Measurements from ENCODE around the gene CCDC136.

DNA sequence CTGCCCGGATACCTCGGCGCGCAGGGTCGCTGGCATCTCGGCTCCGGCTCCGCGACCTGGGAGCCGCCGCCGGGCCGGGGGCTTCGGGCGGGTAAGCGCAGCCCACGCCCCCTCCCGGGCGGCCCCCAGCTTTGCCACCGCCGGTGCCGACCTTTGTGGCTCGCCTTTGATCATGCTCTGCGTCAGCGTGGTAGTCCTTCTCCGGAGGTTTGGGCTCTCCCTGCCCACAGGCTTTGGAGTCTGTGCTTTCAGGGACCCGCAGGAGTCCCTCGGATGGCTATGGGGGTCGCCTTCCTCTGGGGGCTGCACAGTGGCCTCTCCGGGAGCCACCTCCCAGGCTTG, 78.1 kb downstream of the CCDC136 start:
- TF ChIP-seq, protein P1, sequence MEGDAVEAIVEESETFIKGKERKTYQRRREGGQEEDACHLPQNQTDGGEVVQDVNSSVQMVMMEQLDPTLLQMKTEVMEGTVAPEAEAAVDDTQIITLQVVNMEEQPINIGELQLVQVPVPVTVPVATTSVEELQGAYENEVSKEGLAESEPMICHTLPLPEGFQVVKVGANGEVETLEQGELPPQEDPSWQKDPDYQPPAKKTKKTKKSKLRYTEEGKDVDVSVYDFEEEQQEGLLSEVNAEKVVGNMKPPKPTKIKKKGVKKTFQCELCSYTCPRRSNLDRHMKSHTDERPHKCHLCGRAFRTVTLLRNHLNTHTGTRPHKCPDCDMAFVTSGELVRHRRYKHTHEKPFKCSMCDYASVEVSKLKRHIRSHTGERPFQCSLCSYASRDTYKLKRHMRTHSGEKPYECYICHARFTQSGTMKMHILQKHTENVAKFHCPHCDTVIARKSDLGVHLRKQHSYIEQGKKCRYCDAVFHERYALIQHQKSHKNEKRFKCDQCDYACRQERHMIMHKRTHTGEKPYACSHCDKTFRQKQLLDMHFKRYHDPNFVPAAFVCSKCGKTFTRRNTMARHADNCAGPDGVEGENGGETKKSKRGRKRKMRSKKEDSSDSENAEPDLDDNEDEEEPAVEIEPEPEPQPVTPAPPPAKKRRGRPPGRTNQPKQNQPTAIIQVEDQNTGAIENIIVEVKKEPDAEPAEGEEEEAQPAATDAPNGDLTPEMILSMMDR (IDR thresholded peaks at IDR 0.05): no peak
- TF ChIP-seq POLR2A (IDR thresholded peaks at IDR 0.05): no peak
